GM19328 (cell line): ENCODE data around the gene CLSTN2.

Experiments
- ATAC-seq: cut with Tn5 transposase; IDR thresholded peaks from one replicate; pipeline ENCODE4 v1.9.1; 2021; ENCODE audit warnings: mild to moderate bottlenecking, moderate library complexity; ENCODE audit not compliant: unreplicated experiment

Gene CLSTN2

GRCh38 chr3:140143367-140144069 lies 208.5 kb downstream of the CLSTN2 start:
- no peak for ATAC-seq

GRCh38 chr3:140145528-140145927 lies 210.5 kb downstream of the CLSTN2 start:
- no peak for ATAC-seq

- ATAC-seq = no peak
These were observed 211.7 kb downstream of the CLSTN2 start for GRCh38 chr3:140146668-140147067.

- ATAC-seq = no peak
These were observed 213.0 kb downstream of the CLSTN2 start for GRCh38 chr3:140147965-140148490.

- no peak for ATAC-seq
These were observed 213.9 kb downstream of the CLSTN2 start for GRCh38 chr3:140148824-140149390.

- ATAC-seq = no peak
These were observed 216.3 kb downstream of the CLSTN2 start for GRCh38 chr3:140151321-140151720.

GRCh38 chr3:140152851-140153639 lies 218.1 kb downstream of the CLSTN2 start:
- ATAC-seq = no peak

GRCh38 chr3:140153736-140154135 lies 218.8 kb downstream of the CLSTN2 start:
- ATAC-seq = no peak

GRCh38 chr3:140157161-140157560 lies 222.2 kb downstream of the CLSTN2 start:
- no peak for ATAC-seq

GRCh38 chr3:140159646-140160045 lies 224.7 kb downstream of the CLSTN2 start:
- ATAC-seq = no peak

GRCh38 chr3:140160553-140160952 lies 225.6 kb downstream of the CLSTN2 start:
- ATAC-seq = no peak

GRCh38 chr3:140162551-140162950 lies 227.6 kb downstream of the CLSTN2 start:
- no peak for ATAC-seq

GRCh38 chr3:140163159-140163763 lies 228.3 kb downstream of the CLSTN2 start:
- no peak for ATAC-seq

GRCh38 chr3:140164156-140164555 lies 229.2 kb downstream of the CLSTN2 start:
- ATAC-seq = no peak

GRCh38 chr3:140164922-140165590 lies 230.1 kb downstream of the CLSTN2 start:
- no peak for ATAC-seq

- no peak for ATAC-seq
These were observed 230.8 kb downstream of the CLSTN2 start for GRCh38 chr3:140165781-140166180.

GRCh38 chr3:140166861-140167599 lies 232.0 kb downstream of the CLSTN2 start:
- no peak for ATAC-seq

GRCh38 chr3:140167600-140168281 lies 232.8 kb downstream of the CLSTN2 start:
- ATAC-seq = no peak

GRCh38 chr3:140170612-140171011 lies 235.6 kb downstream of the CLSTN2 start:
- peak; percentile 98 for ATAC-seq
